DOHH2 (cell line): ENCODE data around the gene VAC14.

Source experiments
- H3F3A ChIP-seq: fragments of 200-600 bp; sonication (generic), shearing (Covaris generic); 2 replicates; pipeline ENCODE4 v1.6.0; 2016; ENCODE audit warnings: antibody characterized with exemption, mild to moderate bottlenecking; ENCODE audit not compliant: control insufficient read depth, insufficient read depth
- H3K27ac ChIP-seq: fragments of 200-600 bp; sonication (generic); 2 replicates; pipeline ENCODE4 v1.5.1; 2014; ENCODE audit warnings: low read depth, mild to moderate bottlenecking, low read length, moderate library complexity
- H3K27me3 ChIP-seq: fragments of 200-600 bp; sonication (generic); 2 replicates; pipeline ENCODE4 v1.6.1; 2014; ENCODE audit warnings: mild to moderate bottlenecking, low read length, mixed read lengths; ENCODE audit not compliant: control insufficient read depth
- H3K36me3 ChIP-seq: fragments of 200-600 bp; sonication (generic); 2 replicates; pipeline ENCODE4 v1.6.1; 2014; ENCODE audit warnings: mild to moderate bottlenecking, low read length, moderate library complexity, mixed read lengths; ENCODE audit not compliant: control insufficient read depth
- H3K4me1 ChIP-seq: fragments of 200-600 bp; sonication (generic); 2 replicates; pipeline ENCODE4 v1.6.1; 2014; ENCODE audit warnings: mild to moderate bottlenecking, low read length, mixed read lengths; ENCODE audit not compliant: control insufficient read depth
- H3K4me2 ChIP-seq: fragments of 200-600 bp; sonication (generic); 2 replicates; pipeline ENCODE4 v1.6.0; 2014; ENCODE audit warnings: mild to moderate bottlenecking, low read length, moderate library complexity
- H3K4me3 ChIP-seq: fragments of 200-600 bp; sonication (generic); 2 replicates; pipeline ENCODE4 v1.5.1; 2014; ENCODE audit warnings: mild to moderate bottlenecking, low read length, mixed read lengths
- H3K79me2 ChIP-seq: fragments of 200-600 bp; sonication (generic); 2 replicates; pipeline ENCODE4 v1.6.1; 2014; ENCODE audit warnings: mild to moderate bottlenecking, low read length, mixed read lengths; ENCODE audit not compliant: control insufficient read depth
- H3K9me2 ChIP-seq: fragments of 200-600 bp; sonication (generic); replicated peaks from 2 replicates; pipeline ENCODE4 v1.6.1; 2014; ENCODE audit warnings: mild to moderate bottlenecking, low read length, mixed read lengths; ENCODE audit not compliant: control insufficient read depth
- H3K9me3 ChIP-seq: fragments of 200-600 bp; sonication (generic); 2 replicates; pipeline ENCODE4 v1.6.1; 2014; ENCODE audit warnings: antibody characterized with exemption, low read length, mixed read lengths; ENCODE audit not compliant: control insufficient read depth, insufficient read depth
- H4K20me1 ChIP-seq: fragments of 200-600 bp; sonication (generic); 2 replicates; pipeline ENCODE4 v1.6.0; 2014; ENCODE audit warnings: low read depth, mild to moderate bottlenecking, antibody characterized with exemption, low read length, moderate library complexity; ENCODE audit not compliant: control insufficient read depth, insufficient read depth
- CTCF ChIP-seq: fragments of 200-600 bp; sonication (generic); IDR thresholded peaks from one replicate; pipeline ENCODE4 v1.5.1; 2014; ENCODE audit warnings: antibody characterized with exemption, mild to moderate bottlenecking, low read depth, low read length; ENCODE audit not compliant: poor library complexity, severe bottlenecking
- EZH2phosphoT487 ChIP-seq: fragments of 200-600 bp; sonication (generic); IDR thresholded peaks from 2 replicates; pipeline ENCODE4 v1.6.1; 2017; ENCODE audit warnings: borderline replicate concordance, mild to moderate bottlenecking, antibody characterized with exemption, low read length, moderate library complexity, mixed read lengths

Gene VAC14

GRCh38 chr16:70689970-70690891 is 110.7 kb downstream of the VAC14 start:
- Histone ChIP-seq H3K36me3 (no peaks in the 10 kb centered on the region), H3K4me1 (no peaks in the 10 kb centered on the region), H3K27ac (no peak overlapping the region), H3K9me2 (no peaks in the 10 kb centered on the region), H3F3A (no peaks in the 10 kb centered on the region), H3K4me2 (no peak overlapping the region), H3K27me3 (no peaks in the 10 kb centered on the region), H3K4me3 (no peak overlapping the region), H4K20me1 (no peaks in the 10 kb centered on the region), H3K9me3 (no peaks in the 10 kb centered on the region), H3K79me2 (no peaks in the 10 kb centered on the region)
- TF ChIP-seq EZH2phosphoT487 (no peak), CTCF (no peak)

GRCh38 chr16:70689035-70689969 is 111.7 kb downstream of the VAC14 start:
- H3F3A ChIP-seq = no peaks in the 10 kb centered on the region
- H4K20me1 ChIP-seq = no peaks in the 10 kb centered on the region
- no peak overlapping the region for H3K4me2 ChIP-seq
- H3K36me3 ChIP-seq = no peaks in the 10 kb centered on the region
- no peaks in the 10 kb centered on the region for H3K9me2 ChIP-seq
- no peaks in the 10 kb centered on the region for H3K27me3 ChIP-seq
- H3K27ac ChIP-seq = no peak overlapping the region
- no peak for TF ChIP-seq CTCF
- no peak for TF ChIP-seq EZH2phosphoT487
- no peaks in the 10 kb centered on the region for H3K4me1 ChIP-seq
- no peaks in the 10 kb centered on the region for H3K9me3 ChIP-seq
- no peaks in the 10 kb centered on the region for H3K79me2 ChIP-seq
- no peak overlapping the region for H3K4me3 ChIP-seq

GRCh38 chr16:70688246-70688742 is 112.7 kb downstream of the VAC14 start:
- no peaks in the 10 kb centered on the region for H3K4me1 ChIP-seq
- no peak overlapping the region for H3K4me3 ChIP-seq
- H3F3A ChIP-seq = no peaks in the 10 kb centered on the region
- no peaks in the 10 kb centered on the region for H3K9me2 ChIP-seq
- H3K36me3 ChIP-seq = no peaks in the 10 kb centered on the region
- H4K20me1 ChIP-seq = no peaks in the 10 kb centered on the region
- H3K27me3 ChIP-seq = no peaks in the 10 kb centered on the region
- no peak overlapping the region for H3K27ac ChIP-seq
- H3K9me3 ChIP-seq = no peaks in the 10 kb centered on the region
- H3K79me2 ChIP-seq = no peaks in the 10 kb centered on the region
- no peak overlapping the region for H3K4me2 ChIP-seq
- no peak for TF ChIP-seq CTCF
- no peak for TF ChIP-seq EZH2phosphoT487
